Measurements from ENCODE around the gene PLCL2. TPM values are rescaled to one million over a fixed set of nuclear protein-coding genes. Genes with fewer than 3 reads are reported as not detected.
"Not testable (repeated sequence)": the region's sequence is repeated elsewhere in the genome, so short reads cannot be mapped to it uniquely, and the experiment has no call there.

Gene PLCL2
- total and polyA plus RNA-seq, 2 donors (not counting 1 experiment from before 2014, with no cell fraction given) = 4.0 to 11.9 TPM

- H3K36me3 ChIP-seq (ENCODE audit: control insufficient read depth, insufficient read depth, low read length) = no peaks in the 10 kb centered on the region
- no peak for DNase-seq (ENCODE audit: low read depth in 2 of 2)
- H2AFZ ChIP-seq (ENCODE audit: low read length) = no peak overlapping the region
- H3K9me3 ChIP-seq (ENCODE audit: control insufficient read depth, insufficient read depth, low read depth, low read length) = no peaks in the 10 kb centered on the region
- H3K27me3 ChIP-seq (ENCODE audit: control insufficient read depth, insufficient read depth, low read length) = no peaks in the 10 kb centered on the region
- TF ChIP-seq CTCF (conservative IDR thresholded peaks at IDR 0.05 in 1 of 2, IDR thresholded peaks at IDR 0.05 in 1 of 2; ENCODE audit: low read depth in 1 of 2, low read length in 2 of 2) = no peak
- TF ChIP-seq EZH2 (IDR thresholded peaks at IDR 0.05; ENCODE audit: low read length, missing control alignments) = no peak
- no peak overlapping the region for H3K27ac ChIP-seq (ENCODE audit: insufficient read depth, low read length)
- no peaks in the 10 kb centered on the region for H3K79me2 ChIP-seq (ENCODE audit: control insufficient read depth, insufficient read depth, low read length)
- H3K4me2 ChIP-seq (ENCODE audit: extremely low read depth, insufficient read depth, low read length) = no peak overlapping the region
- H3K4me3 ChIP-seq (replicated peaks in 1 of 4; ENCODE audit: control extremely low read depth in 1 of 4, insufficient read depth in 1 of 4, low read depth in 3 of 4, low read length in 4 of 4) = no peak overlapping the region
- no peaks in the 10 kb centered on the region for H3K4me1 ChIP-seq (ENCODE audit: control insufficient read depth, extremely low read depth, insufficient read depth, low read length)
- H3K9ac ChIP-seq (ENCODE audit: insufficient read depth, low read length) = no peak overlapping the region
- H4K20me1 ChIP-seq (ENCODE audit: control insufficient read depth, extremely low read depth, insufficient read depth, low read length) = no peaks in the 10 kb centered on the region
Observed at GRCh38 chr3:17094551-17094950, 209.8 kb downstream of the PLCL2 start.

DNA sequence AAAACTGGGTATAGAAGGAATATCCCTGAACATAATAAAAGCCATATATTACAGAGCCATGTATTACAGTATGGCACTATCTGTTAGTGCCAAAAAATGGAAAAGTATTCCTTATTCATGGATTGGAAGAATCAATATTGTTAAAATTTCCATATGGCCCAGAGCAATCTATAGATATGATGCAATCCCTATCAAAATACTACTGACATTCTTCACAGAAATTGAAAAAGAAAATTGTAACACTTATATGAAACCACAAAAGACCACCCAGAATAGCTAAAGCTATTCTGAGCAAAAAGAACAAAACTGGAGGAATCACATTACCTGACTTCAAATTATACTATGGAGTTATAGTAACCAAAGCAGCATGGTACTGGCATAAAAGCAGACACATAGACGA lies 218.8 kb downstream of the PLCL2 start:
- no peaks in the 10 kb centered on the region for H4K20me1 ChIP-seq (ENCODE audit: control insufficient read depth, extremely low read depth, insufficient read depth, low read length)
- no peaks in the 10 kb centered on the region for H3K9me3 ChIP-seq (ENCODE audit: control insufficient read depth, insufficient read depth, low read depth, low read length)
- H3K27me3 ChIP-seq (ENCODE audit: control insufficient read depth, insufficient read depth, low read length) = no peaks in the 10 kb centered on the region
- H3K9ac ChIP-seq (ENCODE audit: insufficient read depth, low read length) = no peak overlapping the region
- no peak for DNase-seq (ENCODE audit: low read depth in 2 of 2)
- no peak overlapping the region for H3K27ac ChIP-seq (ENCODE audit: insufficient read depth, low read length)
- H3K4me2 ChIP-seq (ENCODE audit: extremely low read depth, insufficient read depth, low read length) = no peak overlapping the region
- no peaks in the 10 kb centered on the region for H3K4me1 ChIP-seq (ENCODE audit: control insufficient read depth, extremely low read depth, insufficient read depth, low read length)
- H2AFZ ChIP-seq (ENCODE audit: low read length) = no peak overlapping the region
- TF ChIP-seq EZH2 (IDR thresholded peaks at IDR 0.05; ENCODE audit: low read length, missing control alignments) (no peak), CTCF (conservative IDR thresholded peaks at IDR 0.05 in 1 of 2, IDR thresholded peaks at IDR 0.05 in 1 of 2; ENCODE audit: low read depth in 1 of 2, low read length in 2 of 2) (no peak)
- H3K36me3 ChIP-seq (ENCODE audit: control insufficient read depth, insufficient read depth, low read length) = no peaks in the 10 kb centered on the region
- H3K79me2 ChIP-seq (ENCODE audit: control insufficient read depth, insufficient read depth, low read length) = no peaks in the 10 kb centered on the region
- no peak overlapping the region for H3K4me3 ChIP-seq (replicated peaks in 1 of 4; ENCODE audit: control extremely low read depth in 1 of 4, insufficient read depth in 1 of 4, low read depth in 3 of 4, low read length in 4 of 4)

DNA sequence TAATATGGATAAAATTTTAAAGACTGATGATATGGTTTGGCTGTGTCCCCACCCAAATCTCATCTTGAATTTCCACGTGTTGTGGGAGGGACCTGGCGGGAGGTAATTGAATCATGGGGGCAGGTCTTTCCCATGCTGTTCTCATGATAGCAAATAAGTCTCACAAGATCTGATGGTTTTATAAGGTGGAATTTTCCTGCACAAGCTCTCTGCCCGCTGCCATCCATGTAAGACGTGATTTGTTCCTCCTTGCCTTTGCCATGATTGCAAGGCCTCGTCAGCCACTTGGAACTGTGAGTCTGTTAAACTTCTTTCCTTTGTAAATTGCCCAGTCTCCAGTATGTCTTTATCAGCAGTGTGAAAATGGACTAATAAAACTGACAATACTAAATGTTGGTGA lies 222.0 kb downstream of the PLCL2 start:
- not testable (repeated sequence) for H4K20me1 ChIP-seq (ENCODE audit: control insufficient read depth, extremely low read depth, insufficient read depth, low read length); H2AFZ ChIP-seq (ENCODE audit: low read length); H3K4me3 ChIP-seq (replicated peaks in 1 of 4; ENCODE audit: control extremely low read depth in 1 of 4, insufficient read depth in 1 of 4, low read depth in 3 of 4, low read length in 4 of 4); H3K4me1 ChIP-seq (ENCODE audit: control insufficient read depth, extremely low read depth, insufficient read depth, low read length); H3K27me3 ChIP-seq (ENCODE audit: control insufficient read depth, insufficient read depth, low read length); H3K27ac ChIP-seq (ENCODE audit: insufficient read depth, low read length); H3K79me2 ChIP-seq (ENCODE audit: control insufficient read depth, insufficient read depth, low read length); H3K4me2 ChIP-seq (ENCODE audit: extremely low read depth, insufficient read depth, low read length); H3K9me3 ChIP-seq (ENCODE audit: control insufficient read depth, insufficient read depth, low read depth, low read length); DNase-seq (ENCODE audit: low read depth in 2 of 2); H3K9ac ChIP-seq (ENCODE audit: insufficient read depth, low read length); H3K36me3 ChIP-seq (ENCODE audit: control insufficient read depth, insufficient read depth, low read length)
